T-helper 9 cell (primary cell): ENCODE data around the gene TMEM181.

Experiments used
- DNase-seq: peaks from one replicate; pipeline ENCODE4 v3.0.0-alpha.2; 2020

Gene TMEM181

DNA sequence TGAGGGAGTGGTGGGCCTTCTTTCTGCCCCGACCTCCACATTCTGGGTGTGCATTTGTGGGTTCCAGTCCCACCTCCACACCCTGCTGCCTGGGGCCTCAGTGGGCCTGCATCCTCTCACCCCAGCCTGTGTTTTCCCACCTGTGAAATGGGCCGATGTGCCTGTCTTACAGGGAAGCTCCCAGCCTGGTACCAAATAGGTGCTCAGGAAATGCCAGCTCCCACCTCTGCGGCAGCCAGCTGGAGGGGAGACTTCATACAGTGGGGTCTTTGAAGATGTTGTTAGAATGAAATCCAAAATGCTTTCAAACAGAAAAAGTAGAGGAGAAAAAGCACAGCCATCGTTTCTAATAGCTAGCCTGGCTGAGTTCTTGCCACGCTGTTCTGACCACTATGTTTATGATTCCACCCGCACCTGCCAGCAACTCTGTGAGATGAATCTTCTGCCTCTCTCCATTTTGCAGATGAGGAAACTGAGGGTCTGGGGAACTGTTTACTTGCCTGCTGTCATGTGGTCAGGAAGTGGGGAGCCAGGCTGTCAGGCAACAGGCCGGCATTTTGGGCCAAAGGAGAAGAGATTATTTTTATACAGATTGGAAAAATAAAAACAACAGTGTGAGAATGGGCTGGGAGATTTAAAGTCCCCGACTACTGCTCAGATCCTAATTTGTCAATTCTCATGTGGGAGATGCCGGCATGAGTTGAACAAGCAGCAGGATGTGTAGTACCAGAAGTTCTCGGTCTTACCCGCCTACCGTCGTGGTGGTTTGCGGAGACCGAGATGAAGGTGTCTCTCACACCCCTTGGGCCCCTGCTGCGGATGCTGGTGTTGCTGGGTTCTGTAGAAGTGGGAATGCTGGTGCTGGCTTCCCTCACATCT is 4.6 kb downstream of the TMEM181 start:
- peak; percentile 33 for DNase-seq

GRCh38 chr6:158565122-158565429 is 5.2 kb downstream of the TMEM181 start:
- no peak for DNase-seq

DNA sequence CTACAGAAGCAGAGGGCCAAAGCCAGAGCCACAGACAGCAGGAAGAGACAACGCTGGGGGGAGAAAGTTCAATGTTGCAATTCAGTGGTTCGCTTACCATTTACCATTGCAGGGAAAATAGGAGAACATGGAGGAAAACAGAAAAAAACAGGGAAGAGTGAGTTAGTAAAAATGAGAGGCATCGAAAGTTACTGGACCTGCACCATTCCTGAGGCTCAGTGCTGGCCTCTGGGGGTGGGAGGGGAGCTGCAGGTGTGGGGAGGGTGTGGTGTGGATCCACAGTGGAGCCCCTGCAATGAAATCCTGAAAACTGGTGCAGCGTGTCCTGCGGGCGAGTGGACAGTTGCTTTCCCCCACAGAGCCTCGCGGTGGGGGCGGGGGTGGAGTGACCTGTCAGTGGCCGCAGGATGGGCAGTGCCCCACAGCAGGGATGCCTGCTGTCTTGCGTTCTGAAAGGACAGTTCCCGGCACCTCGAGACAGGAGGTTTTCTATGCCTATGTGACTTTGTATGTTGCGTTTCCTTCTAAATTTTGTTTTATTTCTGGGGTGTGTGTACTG is 5.7 kb downstream of the TMEM181 start:
- no peak for DNase-seq

GRCh38 chr6:158566207-158566818 is 6.4 kb downstream of the TMEM181 start:
- DNase-seq: no peak

- no peak for DNase-seq
These were observed 7.3 kb downstream of the TMEM181 start for GRCh38 chr6:158567152-158567551.

GRCh38 chr6:158567871-158568401 is 8.0 kb downstream of the TMEM181 start:
- DNase-seq: no peak

DNA sequence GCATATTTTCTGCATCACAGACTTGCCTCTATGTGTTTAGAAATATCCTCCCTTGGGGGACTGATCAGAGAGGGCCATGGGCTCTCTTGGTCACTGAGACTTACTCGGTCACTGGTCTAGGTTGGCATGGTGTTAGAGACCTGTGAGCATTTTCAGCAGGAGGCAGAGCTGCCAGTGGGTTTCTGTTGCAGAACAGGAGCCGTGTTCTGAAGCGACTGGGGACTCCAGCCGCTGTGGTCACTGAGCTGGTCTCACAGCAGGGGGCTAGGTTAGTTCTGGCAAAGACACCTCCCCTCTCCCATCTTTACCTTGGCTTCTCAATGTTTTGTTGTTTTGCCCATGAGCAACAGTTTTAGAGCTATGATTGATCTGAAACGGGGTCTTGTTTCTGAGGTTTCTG is 8.7 kb downstream of the TMEM181 start:
- no peak for DNase-seq

- DNase-seq: no peak
These were observed 9.1 kb downstream of the TMEM181 start for GRCh38 chr6:158569036-158569435.

- no peak for DNase-seq
These were observed 10.7 kb downstream of the TMEM181 start for GRCh38 chr6:158570681-158570962.

- DNase-seq: no peak
These were observed 12.1 kb downstream of the TMEM181 start for GRCh38 chr6:158571826-158572652.

- DNase-seq: no peak
These were observed 13.0 kb downstream of the TMEM181 start for GRCh38 chr6:158572653-158573541.

DNA sequence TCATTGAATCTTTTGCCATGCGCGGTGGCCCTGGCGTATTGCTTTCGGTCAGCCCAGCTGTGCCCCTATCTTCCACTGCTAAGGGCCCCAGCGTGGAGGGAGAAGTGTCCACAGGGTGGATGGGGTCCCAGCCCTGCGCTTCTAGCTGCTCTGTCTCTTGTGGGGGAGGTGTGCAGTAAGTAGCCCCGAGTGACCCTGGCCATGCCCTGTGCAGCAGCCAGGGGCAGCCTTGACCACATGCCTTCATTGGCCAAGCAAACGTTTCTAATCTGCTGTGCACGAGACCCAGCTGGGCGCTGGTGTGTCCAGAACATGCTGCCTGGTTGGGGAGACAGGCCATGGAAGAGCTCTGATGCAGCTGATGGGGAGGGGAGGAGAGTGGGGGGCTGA is 13.6 kb downstream of the TMEM181 start:
- DNase-seq: no peak

GRCh38 chr6:158574800-158575199 is 14.9 kb downstream of the TMEM181 start:
- no peak for DNase-seq

- no peak for DNase-seq
These were observed 15.7 kb downstream of the TMEM181 start for GRCh38 chr6:158575550-158575949.

GRCh38 chr6:158584236-158584651 is 24.4 kb downstream of the TMEM181 start:
- no peak for DNase-seq

DNA sequence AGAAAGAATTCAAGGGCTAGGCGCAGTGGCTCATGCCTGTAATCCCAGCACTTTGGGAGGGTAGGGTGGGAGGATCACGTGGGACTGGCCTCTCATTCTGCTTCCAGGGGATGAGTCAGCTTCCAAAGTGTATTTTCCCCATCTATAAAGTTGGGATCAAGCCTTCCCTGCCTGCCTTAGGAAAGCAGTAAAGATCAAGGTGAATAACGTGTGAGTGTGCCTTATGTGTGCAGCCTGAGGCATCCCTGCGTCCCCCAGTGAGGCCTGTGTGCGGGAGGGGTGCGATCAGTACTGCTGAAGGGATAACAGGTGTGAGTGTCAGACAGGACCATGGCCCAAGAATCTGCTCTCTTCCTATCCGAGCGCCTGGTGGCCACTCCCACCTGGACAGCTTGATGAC is 26.8 kb downstream of the TMEM181 start:
- no peak for DNase-seq

DNA sequence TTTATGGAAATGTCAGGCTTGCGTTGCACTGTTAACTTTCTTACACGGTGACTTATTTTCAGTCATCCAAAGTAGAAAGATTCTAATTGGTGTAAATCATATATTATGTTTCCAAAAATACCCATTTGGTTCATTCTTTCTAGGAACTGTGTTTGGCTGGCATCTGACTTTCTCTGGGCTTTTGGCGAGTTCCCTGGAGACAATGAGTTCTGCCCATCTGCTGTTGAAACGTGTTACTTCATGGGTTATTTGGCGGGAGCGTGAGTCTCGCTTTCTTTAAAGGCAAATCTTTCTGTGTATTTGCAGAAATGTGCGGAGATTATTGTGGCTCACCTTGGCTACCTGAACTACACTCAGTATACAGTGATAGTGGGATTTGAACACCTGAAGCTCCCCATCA is 29.5 kb downstream of the TMEM181 start:
- no peak for DNase-seq

DNA sequence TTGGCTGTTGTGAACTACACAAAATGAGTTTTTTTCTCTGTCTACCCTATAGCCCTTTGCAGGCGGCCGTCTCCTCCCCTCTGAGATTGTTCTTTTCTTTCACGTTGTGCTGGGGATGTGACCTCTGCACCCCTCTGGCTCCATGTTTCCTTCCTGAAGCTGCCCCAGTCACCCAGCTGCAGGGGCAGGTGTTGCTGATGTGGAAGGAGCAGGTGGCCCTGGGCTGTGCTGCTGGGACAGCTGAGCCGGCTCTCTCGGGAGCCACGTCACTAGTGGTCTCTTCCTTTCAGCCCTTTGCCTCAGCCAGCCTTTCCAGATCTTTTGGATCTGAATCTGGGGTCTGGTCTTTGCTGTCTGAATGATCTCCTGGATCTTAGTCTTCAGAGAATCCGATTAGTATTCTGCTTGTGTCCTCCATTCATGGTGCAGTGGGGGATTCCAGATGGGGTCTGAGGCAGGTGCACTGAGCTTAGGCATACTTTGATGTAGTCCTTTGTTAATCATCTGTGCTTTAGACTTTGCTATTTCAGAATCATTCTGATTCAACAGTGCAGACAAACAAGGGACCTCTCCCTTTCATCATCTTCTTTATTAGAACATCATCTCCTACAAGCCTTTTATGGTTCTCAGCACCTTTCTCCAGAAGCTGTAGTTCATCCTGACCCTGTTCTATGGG is 31.4 kb downstream of the TMEM181 start:
- no peak for DNase-seq

GRCh38 chr6:158591810-158592209 is 31.9 kb downstream of the TMEM181 start:
- DNase-seq: no peak

DNA sequence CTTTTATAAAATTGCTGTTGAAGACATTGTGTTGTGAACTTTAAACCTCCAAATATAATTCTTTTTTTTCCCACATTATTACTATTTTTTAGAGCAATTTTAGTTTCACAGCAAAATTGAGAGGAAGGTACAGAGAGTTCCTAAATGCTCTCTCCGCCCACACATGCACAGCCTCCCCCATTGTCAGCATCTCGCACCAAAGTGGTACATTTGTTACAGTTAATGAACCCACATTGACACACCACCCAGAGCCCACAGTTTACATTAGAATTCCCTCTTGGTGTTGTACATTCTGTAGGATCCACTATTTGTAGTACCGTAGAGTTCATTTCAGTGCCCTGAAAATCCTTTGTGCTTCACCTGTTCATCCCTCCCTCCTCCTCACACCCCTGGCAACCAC is 33.8 kb downstream of the TMEM181 start:
- no peak for DNase-seq

DNA sequence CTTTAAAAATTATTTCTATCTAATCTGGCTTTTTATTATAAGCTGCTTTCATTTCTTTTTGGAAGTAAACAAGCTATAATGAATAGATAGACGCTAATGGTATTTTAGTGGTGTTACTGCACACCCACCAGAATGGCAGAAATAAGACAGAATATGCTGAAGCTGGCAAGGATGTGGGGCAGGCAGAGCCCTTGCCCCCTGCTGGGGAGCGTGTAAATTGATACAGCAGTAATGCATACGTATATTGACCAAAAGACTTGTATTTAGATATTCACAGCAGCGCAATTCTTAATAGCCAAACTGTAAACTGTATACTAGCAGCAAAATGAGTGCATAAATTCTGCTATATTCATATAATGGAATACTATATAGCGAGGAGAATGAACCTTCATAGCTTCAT is 35.3 kb downstream of the TMEM181 start:
- no peak for DNase-seq

- DNase-seq: no peak
These were observed 37.0 kb downstream of the TMEM181 start for GRCh38 chr6:158596861-158597260.
